Astrocyte (in vitro differentiated cells and primary cell): ENCODE measurements around the gene EMID1. TPM values are rescaled to one million over a fixed set of nuclear protein-coding genes. Genes with fewer than 3 reads are reported as not detected.
"Not testable (repeated sequence)": the region's sequence is repeated elsewhere in the genome, so short reads cannot be mapped to it uniquely, and the experiment has no call there.

Experiments
- DNase-seq: peaks from one replicate; pipeline ENCODE4 v3.0.0-alpha.2; 2010; ENCODE audit warnings: low read depth
- FAIRE-seq: peaks from 2 replicates; lab custom pipeline; 2011; peaks lifted over from hg19 to GRCh38; lab: Jason Lieb, UNC
- H2AFZ ChIP-seq: 2 replicates; pipeline ENCODE4 v1.6.0; 2012; ENCODE audit warnings: low read depth, low read length, inconsistent platforms
- H3K27ac ChIP-seq: 2 replicates; pipeline ENCODE4 v1.5.1; 2011; ENCODE audit warnings: low read depth, low read length, inconsistent platforms
- H3K27me3 ChIP-seq: 2 replicates; pipeline ENCODE4 v1.6.0; 2011; ENCODE audit warnings: low read length, inconsistent platforms; ENCODE audit not compliant: insufficient read depth
- H3K36me3 ChIP-seq: 2 replicates; pipeline ENCODE4 v1.5.1; 2011; ENCODE audit warnings: low read length, inconsistent platforms; ENCODE audit not compliant: insufficient read depth
- H3K4me1 ChIP-seq: 2 replicates; pipeline ENCODE4 v1.5.1; 2011; ENCODE audit warnings: low read length, inconsistent platforms; ENCODE audit not compliant: insufficient read depth
- H3K4me2 ChIP-seq: 2 replicates; pipeline ENCODE4 v1.6.0; 2012; ENCODE audit warnings: low read length, inconsistent platforms
- H3K4me3 ChIP-seq: 2 replicates; pipeline ENCODE4 v1.5.1; 2011; ENCODE audit warnings: low read depth, mild to moderate bottlenecking, low read length, inconsistent platforms; ENCODE audit not compliant: insufficient read depth
- H3K79me2 ChIP-seq: 2 replicates; pipeline ENCODE4 v1.6.0; 2012; ENCODE audit warnings: mild to moderate bottlenecking, low read length, inconsistent platforms; ENCODE audit not compliant: insufficient read depth
- H3K9ac ChIP-seq: 2 replicates; pipeline ENCODE4 v1.6.0; 2012; ENCODE audit warnings: mild to moderate bottlenecking, low read length, inconsistent platforms
- H3K9me3 ChIP-seq: 2 replicates; pipeline ENCODE4 v1.5.1; 2012; ENCODE audit warnings: low read depth, mild to moderate bottlenecking, low read length, inconsistent platforms; ENCODE audit not compliant: insufficient read depth
- H4K20me1 ChIP-seq: 2 replicates; pipeline ENCODE4 v1.6.0; 2012; ENCODE audit warnings: low read length, inconsistent platforms; ENCODE audit not compliant: insufficient read depth
- H3K27ac Mint-ChIP-seq: one replicate; pipeline ENCODE4 v1.8.0; 2021; ENCODE audit warnings: mild to moderate bottlenecking, mixed read lengths; ENCODE audit not compliant: unreplicated experiment
- H3K27me3 Mint-ChIP-seq: one replicate; pipeline ENCODE4 v1.8.0; 2021; ENCODE audit warnings: low read depth, mixed read lengths; ENCODE audit not compliant: unreplicated experiment
- H3K36me3 Mint-ChIP-seq: one replicate; pipeline ENCODE4 v1.8.0; 2021; ENCODE audit warnings: low read depth, mixed read lengths; ENCODE audit not compliant: unreplicated experiment
- H3K4me1 Mint-ChIP-seq: one replicate; pipeline ENCODE4 v1.8.0; 2021; ENCODE audit warnings: low read depth, mixed read lengths; ENCODE audit not compliant: unreplicated experiment
- H3K4me3 Mint-ChIP-seq: one replicate; pipeline ENCODE4 v1.8.0; 2021; ENCODE audit warnings: mild to moderate bottlenecking, moderate library complexity, mixed read lengths; ENCODE audit not compliant: unreplicated experiment
- H3K9me3 Mint-ChIP-seq: one replicate; pipeline ENCODE4 v1.8.0; 2021; ENCODE audit warnings: mild to moderate bottlenecking, mixed read lengths; ENCODE audit not compliant: unreplicated experiment
- CTCF ChIP-seq: IDR thresholded peaks from 2 replicates; pipeline ENCODE4 v1.5.1; 2011; ENCODE audit warnings: low read depth, mild to moderate bottlenecking, inconsistent platforms, low read length, moderate library complexity; ENCODE audit not compliant: insufficient read depth
- EZH2 ChIP-seq: IDR thresholded peaks from 2 replicates; pipeline ENCODE4 v1.6.1; 2012; ENCODE audit warnings: mild to moderate bottlenecking, low read length, inconsistent platforms; ENCODE audit not compliant: insufficient read depth
- total RNA-seq: library from RNA; stranded (reverse); gene quantifications from 2 replicates; pipeline ENCODE4 v1.2.1, GENCODE V29; 2021

EMID1 gene
- total RNA-seq, 1 donor from 2014 or later: 0.34 TPM

- H3K9me3 Mint-ChIP-seq: no peaks in the 10 kb centered on the region
- FAIRE-seq: no peak
Observed at GRCh38 chr22:29217827-29218757, 12.4 kb downstream of the EMID1 start.

GRCh38 chr22:29218758-29219408 lies 13.2 kb downstream of the EMID1 start:
- Histone ChIP-seq H3K36me3 (no peaks in the 10 kb centered on the region), H3K27me3 (no peaks in the 10 kb centered on the region), H2AFZ (no peak overlapping the region), H3K79me2 (no peaks in the 10 kb centered on the region), H3K9ac (no peak overlapping the region), H3K27ac (no peak overlapping the region), H3K4me1 (no peaks in the 10 kb centered on the region), H4K20me1 (no peaks in the 10 kb centered on the region), H3K4me3 (no peak overlapping the region), H3K4me2 (no peak overlapping the region), H3K9me3 (no peaks in the 10 kb centered on the region)
- H3K9me3 Mint-ChIP-seq: no peaks in the 10 kb centered on the region
- no peak overlapping the region for H3K27ac Mint-ChIP-seq
- no peak for DNase-seq
- H3K36me3 Mint-ChIP-seq: no peaks in the 10 kb centered on the region
- FAIRE-seq: no peak
- H3K4me3 Mint-ChIP-seq: no peak overlapping the region
- no peaks in the 10 kb centered on the region for H3K4me1 Mint-ChIP-seq
- TF ChIP-seq CTCF (no peak), EZH2 (no peak)
- peaks cover 45% of the 10 kb centered on the region for H3K27me3 Mint-ChIP-seq

More at GRCh38 chr22:29217827-29218757, 12.4 kb downstream of the EMID1 start:
- Histone ChIP-seq H3K4me3 (no peak overlapping the region), H3K9me3 (no peaks in the 10 kb centered on the region), H2AFZ (no peak overlapping the region), H3K36me3 (no peaks in the 10 kb centered on the region), H3K4me2 (no peak overlapping the region), H3K79me2 (no peaks in the 10 kb centered on the region), H4K20me1 (no peaks in the 10 kb centered on the region), H3K27me3 (no peaks in the 10 kb centered on the region), H3K9ac (no peak overlapping the region), H3K27ac (no peak overlapping the region), H3K4me1 (no peaks in the 10 kb centered on the region)
- Mint-ChIP-seq H3K4me3 (no peak overlapping the region), H3K27me3 (peaks cover 47% of the 10 kb centered on the region), H3K4me1 (no peaks in the 10 kb centered on the region), H3K27ac (no peak overlapping the region), H3K36me3 (no peaks in the 10 kb centered on the region)
- no peak for DNase-seq
- TF ChIP-seq EZH2 (no peak), CTCF (no peak)

- not testable (repeated sequence) for H3K27ac Mint-ChIP-seq, DNase-seq, H4K20me1 ChIP-seq, H3K27me3 ChIP-seq, H3K27ac ChIP-seq, H3K4me2 ChIP-seq, H3K9ac ChIP-seq, H3K36me3 ChIP-seq, H3K4me3 Mint-ChIP-seq, H3K79me2 ChIP-seq, H3K4me3 ChIP-seq, H3K9me3 ChIP-seq, H3K9me3 Mint-ChIP-seq, H3K4me1 Mint-ChIP-seq, FAIRE-seq, H2AFZ ChIP-seq, H3K36me3 Mint-ChIP-seq, H3K4me1 ChIP-seq
- peaks cover 40% of the 10 kb centered on the region for H3K27me3 Mint-ChIP-seq
Observed at GRCh38 chr22:29219409-29219782, 13.7 kb downstream of the EMID1 start.
